KG1 (cell line): Measurements from ENCODE around the gene CADM2.
"Not testable (repeated sequence)": the region's sequence is repeated elsewhere in the genome, so short reads cannot be mapped to it uniquely, and the experiment has no call there.

Source experiments
- DNase-seq: peaks from one replicate; lab custom pipeline; 2025; lab: John Stamatoyannopoulos, UW

Gene CADM2

GRCh38 chr3:85077018-85077417, 118.2 kb downstream of the CADM2 start:
- DNase-seq, result no peak

GRCh38 chr3:85081191-85081906, 122.6 kb downstream of the CADM2 start:
- no peak for DNase-seq

DNA sequence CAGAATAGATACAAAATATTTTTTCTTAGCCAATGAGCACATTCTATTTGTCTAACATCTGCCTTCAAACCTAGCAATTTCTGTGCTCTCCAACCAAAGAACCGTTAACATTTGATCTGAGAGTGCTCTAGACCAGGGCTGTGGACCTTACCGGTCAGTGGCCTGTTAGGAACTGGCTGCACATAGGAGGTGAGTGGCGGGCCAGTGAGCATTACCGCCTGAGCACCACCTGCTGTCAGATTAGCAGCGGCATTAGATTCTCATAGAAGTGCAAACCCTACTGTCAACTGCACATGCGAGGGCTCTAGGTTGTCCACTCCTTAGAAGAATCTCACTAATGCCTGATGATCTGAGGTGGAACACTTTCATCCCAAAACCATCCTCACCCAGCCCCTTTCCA, 131.7 kb downstream of the CADM2 start:
- no peak for DNase-seq

- no peak for DNase-seq
Observed at GRCh38 chr3:85100316-85100715, 141.5 kb downstream of the CADM2 start.

- no peak for DNase-seq
Observed at GRCh38 chr3:85102781-85103180, 144.0 kb downstream of the CADM2 start.

DNA sequence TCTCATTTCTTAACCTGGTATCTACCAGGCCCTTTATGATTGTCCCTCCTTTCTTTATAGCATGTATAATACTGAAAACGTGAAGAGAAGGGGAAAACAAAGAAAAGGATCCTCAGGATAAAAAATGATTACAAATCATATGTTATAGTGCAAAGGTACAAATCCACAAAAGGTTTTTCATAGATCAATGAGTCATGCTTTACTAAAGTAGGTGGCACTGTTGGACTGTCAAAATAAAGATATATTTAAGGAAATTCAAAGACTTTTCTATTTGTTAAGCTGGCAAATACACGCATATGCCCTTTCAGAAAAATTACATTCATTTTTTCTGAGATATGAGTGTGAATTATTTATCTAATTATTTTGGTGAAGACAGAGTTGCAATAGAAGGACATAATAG, 151.6 kb downstream of the CADM2 start:
- no peak for DNase-seq

DNA sequence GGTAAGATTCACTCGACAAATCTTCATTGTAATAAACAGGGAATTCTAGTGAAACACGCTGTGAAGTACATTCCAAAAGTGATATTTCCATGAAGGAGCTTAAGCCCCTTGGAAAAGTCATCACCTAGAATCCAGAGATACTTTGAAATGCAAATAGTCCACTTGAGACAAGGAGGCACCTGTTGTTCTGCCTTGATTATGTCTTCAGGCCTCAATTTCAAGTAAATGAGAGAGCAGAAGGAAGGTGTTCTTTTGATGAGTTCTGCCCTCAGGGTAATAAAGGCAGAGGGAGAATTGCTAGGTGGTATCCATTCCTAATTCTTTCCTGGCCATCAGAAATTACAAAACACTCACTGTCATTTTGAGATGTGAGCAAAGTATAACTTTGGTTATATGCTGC, 162.1 kb downstream of the CADM2 start:
- no peak for DNase-seq

DNA sequence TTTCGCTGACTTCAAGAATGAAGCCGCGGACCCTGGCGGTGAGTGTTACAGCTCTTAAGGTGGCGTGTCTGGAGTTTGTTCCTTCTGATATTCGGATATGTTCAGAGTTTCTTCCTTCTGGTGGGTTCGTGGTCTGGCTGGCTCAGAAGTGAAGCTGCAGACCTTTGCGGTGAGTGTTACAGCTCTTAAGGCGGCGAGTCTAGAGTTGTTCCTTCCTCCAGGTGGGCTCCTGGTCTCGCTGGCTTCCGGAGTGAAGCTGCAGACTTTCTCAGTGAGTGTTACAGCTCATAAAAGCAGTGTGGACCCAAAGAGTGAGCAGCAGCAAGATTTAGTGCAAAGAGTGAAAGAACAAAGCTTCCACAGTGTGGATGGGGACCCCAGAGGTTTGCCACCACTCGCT, 174.1 kb downstream of the CADM2 start:
- not testable (repeated sequence) for DNase-seq

- DNase-seq, result not testable (repeated sequence)
Observed at GRCh38 chr3:85133691-85134420, 175.1 kb downstream of the CADM2 start.

GRCh38 chr3:85142626-85143025, 183.8 kb downstream of the CADM2 start:
- no peak for DNase-seq

DNA sequence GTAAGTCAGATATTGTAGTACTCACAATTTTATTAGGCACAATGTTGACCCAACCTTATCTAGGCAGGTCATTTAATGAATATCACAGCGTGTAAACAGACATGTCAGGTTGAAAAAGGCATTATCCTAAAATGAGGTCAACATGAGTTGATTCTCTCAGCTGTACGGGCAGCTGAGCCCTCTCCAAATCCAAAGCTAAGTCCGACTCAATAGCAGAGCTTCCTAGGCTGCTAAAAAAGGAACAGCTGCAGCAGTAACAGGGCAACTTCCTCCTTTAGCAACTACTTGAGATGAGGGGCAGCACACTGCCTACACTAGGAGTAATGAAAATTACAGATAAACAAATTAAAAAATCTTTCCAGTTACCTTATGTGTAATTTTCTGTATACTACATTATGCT, 189.2 kb downstream of the CADM2 start:
- DNase-seq, result no peak

GRCh38 chr3:85151555-85151954, 192.8 kb downstream of the CADM2 start:
- no peak for DNase-seq

GRCh38 chr3:85153279-85153678, 194.5 kb downstream of the CADM2 start:
- not testable (repeated sequence) for DNase-seq

DNA sequence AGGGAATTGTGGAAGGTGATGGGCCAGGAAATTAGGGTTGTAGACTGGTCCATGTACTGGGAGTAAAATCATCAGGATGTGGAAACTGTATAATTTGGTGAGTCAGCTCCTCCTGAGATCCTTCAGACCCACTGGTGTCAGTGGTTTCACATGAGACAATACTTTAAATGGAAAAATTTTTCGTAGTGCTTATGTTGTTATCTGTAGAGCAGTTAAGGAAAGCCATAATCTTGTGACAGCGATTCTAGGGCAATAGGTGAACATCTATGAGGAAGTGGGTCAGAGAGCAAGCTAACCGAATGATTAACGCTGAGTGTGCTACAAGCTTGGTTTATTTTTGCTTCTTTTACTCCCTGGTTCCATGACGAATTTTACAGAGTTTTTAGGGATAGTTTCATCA, 200.6 kb downstream of the CADM2 start:
- DNase-seq, result no peak

DNA sequence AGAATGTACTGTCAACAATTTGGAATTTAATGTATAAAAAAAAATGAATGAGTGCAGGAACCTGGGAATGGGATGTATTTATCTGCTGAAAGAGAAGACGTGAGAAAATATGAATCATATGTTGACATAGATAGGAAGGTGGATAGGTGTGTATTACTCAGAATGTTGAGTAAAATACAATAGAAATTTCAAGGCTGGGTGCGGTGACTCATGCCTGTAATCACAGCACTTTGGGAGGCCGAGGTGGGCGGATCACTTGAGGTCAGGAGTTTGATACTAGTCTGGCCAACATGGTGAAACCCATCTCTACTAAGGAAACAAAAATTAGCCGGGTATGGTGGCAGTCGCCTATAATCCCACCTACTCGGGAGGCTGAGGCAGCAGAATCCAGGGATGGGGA, 202.8 kb downstream of the CADM2 start:
- no peak for DNase-seq

GRCh38 chr3:85162905-85163304, 204.1 kb downstream of the CADM2 start:
- no peak for DNase-seq

DNA sequence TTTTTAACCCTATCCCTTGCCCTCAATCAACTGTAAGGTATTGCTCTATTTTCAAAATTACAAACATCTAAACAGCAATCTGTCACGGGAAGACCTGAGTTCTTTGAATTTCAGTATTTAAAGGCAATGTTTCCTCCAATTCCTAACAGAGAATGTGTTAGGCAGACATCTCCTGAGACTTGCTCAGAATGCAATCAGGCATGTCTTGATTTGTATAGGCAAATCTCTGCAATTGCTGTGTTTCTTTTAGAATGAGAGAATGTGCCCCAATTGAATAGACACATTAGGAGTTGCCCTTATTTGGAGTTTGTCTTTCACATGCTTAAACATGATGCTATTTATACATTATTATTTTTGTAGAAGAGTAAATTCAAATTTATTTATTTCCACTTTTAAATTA, 205.6 kb downstream of the CADM2 start:
- no peak for DNase-seq

- DNase-seq, result no peak
Observed at GRCh38 chr3:85167576-85167975, 208.8 kb downstream of the CADM2 start.

DNA sequence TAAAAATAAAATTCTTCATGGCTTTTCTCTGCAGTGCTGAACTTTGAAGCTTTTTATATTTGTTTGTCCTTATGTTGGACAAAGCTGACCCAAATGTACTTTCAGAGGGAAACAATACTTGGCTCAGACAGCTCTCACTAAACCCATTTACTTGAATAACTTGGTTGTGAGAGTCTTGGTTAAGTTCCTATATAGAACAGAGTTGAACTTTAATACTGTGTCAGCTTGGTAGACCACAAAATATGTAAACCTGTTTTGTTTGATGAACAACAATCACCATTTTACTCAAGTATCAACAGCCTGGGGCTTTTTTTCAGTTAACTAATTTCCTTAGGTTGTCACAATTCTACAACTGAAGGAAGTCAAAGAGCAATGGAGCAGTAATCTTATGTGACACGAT, 211.9 kb downstream of the CADM2 start:
- DNase-seq, result no peak

DNA sequence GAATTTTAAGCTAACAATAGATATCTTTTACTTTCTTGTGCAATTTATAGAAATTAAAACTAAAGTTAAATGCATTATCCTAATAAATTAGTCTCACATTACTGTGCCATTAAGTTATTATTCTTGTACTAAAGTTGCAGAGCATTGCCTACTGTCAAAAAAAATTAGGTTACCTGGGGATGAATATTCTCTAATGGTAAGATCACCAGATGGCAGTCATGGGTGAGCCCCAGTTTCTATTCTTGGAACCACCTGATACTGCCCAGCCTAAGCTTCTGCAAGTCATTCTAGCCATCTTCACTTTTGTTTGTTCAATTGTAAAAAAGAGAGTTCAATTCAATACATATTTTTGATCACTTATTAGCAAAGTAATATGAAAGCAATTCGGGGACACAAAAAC, 213.2 kb downstream of the CADM2 start:
- DNase-seq, result no peak

DNA sequence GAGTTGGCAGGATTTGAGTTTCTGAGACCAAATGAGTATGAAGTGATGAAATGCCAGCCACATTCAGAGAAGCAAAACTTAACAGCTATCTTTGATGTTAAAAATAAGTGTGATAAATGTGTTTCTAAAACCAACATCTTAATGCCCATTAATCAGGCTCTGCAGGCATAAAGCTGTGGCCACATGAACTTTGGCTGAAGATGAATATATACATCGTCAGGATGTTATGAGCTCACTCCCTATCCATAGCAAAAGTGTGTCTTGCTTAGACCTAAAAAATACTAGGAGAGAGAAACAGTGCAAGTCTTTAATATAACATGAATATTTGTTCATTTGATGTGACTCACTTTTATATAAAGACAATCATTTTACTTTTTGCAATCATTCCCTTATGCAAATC, 218.0 kb downstream of the CADM2 start:
- DNase-seq, result no peak

DNA sequence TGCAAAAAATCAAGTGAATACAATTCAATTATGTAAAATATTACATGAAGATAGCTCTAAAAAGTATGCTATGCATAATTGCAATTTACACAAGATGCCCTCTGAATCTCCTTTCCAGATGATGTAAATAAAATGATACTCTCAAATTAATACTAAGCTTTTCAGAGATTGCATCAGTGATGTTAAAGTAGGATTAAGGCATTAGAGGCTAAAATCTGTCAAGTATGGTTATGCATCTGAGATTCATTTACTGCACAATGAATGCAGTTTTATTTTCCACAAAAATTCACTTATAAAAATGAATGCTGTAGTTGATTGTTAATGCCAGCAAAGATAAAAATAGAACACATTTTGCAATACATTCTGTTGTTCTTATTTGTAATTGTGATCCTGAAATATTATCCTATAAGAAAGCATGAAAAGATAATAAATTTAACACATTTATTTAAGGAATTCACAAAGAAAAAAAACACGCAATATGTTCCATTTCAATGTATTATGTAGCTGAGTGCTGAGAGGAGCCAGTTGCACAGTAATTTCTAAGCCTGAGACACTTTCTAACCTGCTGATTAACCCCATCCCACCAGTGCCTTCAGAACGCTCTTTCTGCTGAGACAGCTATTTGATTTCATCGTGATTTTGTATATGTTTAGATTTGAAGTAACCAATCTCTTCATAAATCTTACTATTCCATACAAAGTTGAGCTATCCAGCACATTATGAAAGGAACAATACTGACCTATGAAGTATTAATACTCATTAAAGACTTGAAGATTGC, 224.4 kb downstream of the CADM2 start:
- DNase-seq, result no peak

- DNase-seq, result no peak
Observed at GRCh38 chr3:85185495-85185894, 226.7 kb downstream of the CADM2 start.
